Activated T-helper 9 cell treated with anti-CD3 and anti-CD28 coated beads, Interleukin-2, amount 50 U/mL, for 16 hours (primary cell): Measurements from ENCODE around the gene MAST3.

Source experiments
- DNase-seq: peaks from one replicate; pipeline ENCODE4 v3.0.0-alpha.2; 2020; ENCODE audit warnings: low read depth

The MAST3 gene

DNA sequence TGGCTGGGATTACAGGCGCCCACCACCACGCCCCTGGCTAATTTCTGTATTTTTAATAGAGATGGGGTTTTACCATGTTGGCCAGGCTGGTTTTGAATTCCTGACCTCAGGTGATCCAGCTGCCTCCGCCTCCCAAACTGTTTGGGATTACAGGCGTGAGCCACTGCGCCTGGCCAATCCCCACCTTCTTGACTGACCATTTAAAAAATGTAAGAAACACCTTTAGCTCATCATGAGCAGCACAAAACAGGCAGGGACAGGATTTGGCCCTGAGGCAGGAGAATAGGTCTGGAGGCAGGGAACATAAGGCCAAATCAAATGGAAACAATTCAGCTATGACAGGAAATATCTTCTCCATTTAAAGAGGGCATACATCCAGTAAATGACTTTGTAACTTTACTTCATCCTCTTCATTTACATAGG is 94.1 kb downstream of the MAST3 start:
- DNase-seq = no peak

DNA sequence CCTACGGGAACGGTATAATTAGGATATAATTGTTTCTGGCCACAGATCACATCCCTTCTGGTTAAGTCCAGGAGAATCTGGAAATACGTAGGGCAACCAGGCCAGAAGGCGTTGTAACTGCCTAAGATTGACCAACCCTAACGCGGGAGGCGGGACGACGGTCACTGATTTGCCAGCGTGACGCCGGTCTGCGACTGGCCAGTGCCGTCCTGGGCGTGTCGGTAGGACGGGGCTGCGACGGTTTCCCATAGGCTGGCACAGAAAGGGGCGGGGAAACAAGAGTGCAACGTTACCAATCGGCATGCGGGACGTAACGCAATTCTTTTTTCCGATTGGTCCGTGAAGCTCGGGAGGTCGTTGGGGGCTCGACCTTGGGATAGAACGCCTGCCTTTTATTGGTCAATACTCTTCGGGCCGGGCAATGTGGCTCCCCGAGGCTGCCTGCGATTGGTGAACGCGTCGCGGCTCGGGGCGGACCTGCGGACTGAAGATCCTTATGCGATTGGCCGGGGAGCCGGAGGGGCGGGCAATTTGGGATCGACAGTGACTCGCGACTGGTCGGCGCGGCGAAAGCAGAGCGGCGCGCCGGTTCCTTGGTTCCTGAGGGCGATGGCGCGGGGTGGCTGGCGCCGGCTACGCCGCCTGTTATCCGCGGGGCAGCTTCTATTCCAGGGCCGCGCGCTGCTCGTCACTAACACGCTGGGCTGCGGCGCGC is 95.3 kb downstream of the MAST3 start, which contains the start of gene MPV17L2:
Gene MPV17L2 (plus strand): TSS at position 546 of the 715 bp plus-strand sequence. CDS start 64 bp downstream, at position 610.
- peak; percentile 97 for DNase-seq

- no peak for DNase-seq
These were observed 96.0 kb downstream of the MAST3 start for GRCh38 chr19:18193388-18194180.

- no peak for DNase-seq
These were observed 96.6 kb downstream of the MAST3 start for GRCh38 chr19:18194181-18194530.

GRCh38 chr19:18194554-18195238 is 97.1 kb downstream of the MAST3 start:
- no peak for DNase-seq

DNA sequence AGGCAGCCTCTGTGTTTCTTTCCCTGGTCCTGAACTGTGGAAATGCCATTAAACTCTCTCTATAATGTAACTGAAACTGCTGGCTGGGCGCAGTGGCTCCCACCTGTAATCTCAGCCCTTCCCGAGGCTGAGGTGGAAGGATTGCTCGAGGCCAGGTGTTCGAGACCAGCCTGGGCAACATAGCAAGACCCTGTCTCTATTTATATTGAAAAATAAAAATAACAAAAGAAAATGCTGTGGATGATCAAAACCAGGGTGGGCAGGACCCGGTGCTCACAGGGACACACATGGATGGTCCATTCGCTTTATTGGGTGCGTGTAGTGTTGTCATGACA is 98.9 kb downstream of the MAST3 start:
- DNase-seq = no peak

DNA sequence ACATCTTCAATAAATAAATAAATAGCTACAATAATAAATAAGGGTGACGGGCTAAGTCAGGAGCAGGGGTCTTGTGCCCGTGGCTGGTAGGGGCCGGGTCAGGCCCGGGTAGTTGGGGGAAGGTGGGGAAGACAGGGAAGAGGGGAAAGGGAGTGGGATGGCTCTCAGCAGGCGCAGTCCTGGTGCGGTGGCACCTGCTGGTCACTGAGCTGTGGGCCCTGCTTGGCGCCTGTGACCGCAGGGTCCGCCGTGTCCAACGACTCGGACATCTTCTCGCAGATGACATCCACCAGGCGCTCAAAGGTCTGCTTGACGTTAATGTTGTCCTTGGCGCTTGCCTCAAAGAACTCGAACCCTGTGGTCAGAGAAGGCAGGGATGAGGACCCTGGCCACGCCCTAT is 99.7 kb downstream of the MAST3 start:
- no peak for DNase-seq

GRCh38 chr19:18197941-18198340 is 100.4 kb downstream of the MAST3 start:
- no peak for DNase-seq

DNA sequence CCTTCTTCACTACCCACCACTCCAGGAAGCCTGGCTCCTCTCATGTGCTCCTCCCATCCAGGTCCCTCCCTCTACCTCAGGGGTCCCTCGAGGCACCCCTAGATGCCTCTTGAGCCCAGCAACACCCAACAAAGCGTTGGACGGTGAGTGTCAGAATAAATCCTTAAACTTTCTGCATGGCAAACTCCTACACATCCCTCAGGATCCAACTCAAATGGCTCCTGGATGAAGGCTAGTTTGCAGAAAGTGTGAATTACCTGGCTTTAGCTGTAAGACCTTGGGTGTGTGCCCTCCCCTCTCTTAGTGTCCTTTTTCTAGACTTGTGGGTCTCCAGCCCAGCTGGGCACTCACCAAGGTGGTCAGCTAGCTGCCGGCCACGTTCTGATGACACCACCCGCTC is 100.8 kb downstream of the MAST3 start:
- DNase-seq = no peak
